K562 (cell line): Measurements from ENCODE around the gene FARP1. TPM values are rescaled to one million over a fixed set of nuclear protein-coding genes. Genes with fewer than 3 reads are reported as not detected.

Experiments used
- ATF3 ChIP-seq, 2 experiments: fragments of 450-650 bp in 1 of 2; sonication (generic) in 1 of 2; formaldehyde crosslinking in 1 of 2; IDR thresholded peaks in 1 of 2; conservative IDR thresholded peaks in 1 of 2; 2 replicates each; pipeline versions ENCODE4 v1.6.1 to v1.8.1; 2016 to 2023; ENCODE audit warnings: mild to moderate bottlenecking in 2 of 2, moderate library complexity in 2 of 2, inconsistent platforms in 1 of 2, missing genetic modification reagents in 1 of 2
- DEAF1 ChIP-seq: fragments of 450-650 bp; formaldehyde crosslinking; IDR thresholded peaks from 2 replicates; pipeline ENCODE4 v1.4.0; 2020; ENCODE audit warnings: mild to moderate bottlenecking, moderate library complexity
- EP400 ChIP-seq: fragments of 450-650 bp; IDR thresholded peaks from 2 replicates; pipeline ENCODE4 v1.6.1; 2017; ENCODE audit warnings: antibody characterized with exemption, mild to moderate bottlenecking, moderate library complexity
- MNT ChIP-seq, 2 experiments: fragments of 450-650 bp; conservative IDR thresholded peaks; 2 replicates each; pipeline ENCODE4 v1.6.1; 2017; ENCODE audit warnings: mild to moderate bottlenecking in 2 of 2, moderate library complexity in 2 of 2
- OTX1 ChIP-seq: fragments of 450-650 bp; formaldehyde crosslinking; IDR thresholded peaks from 2 replicates; pipeline ENCODE4 v1.4.0; 2022; ENCODE audit warnings: mild to moderate bottlenecking
- PRDM10 ChIP-seq: fragments of 450-650 bp; IDR thresholded peaks from 2 replicates; pipeline ENCODE4 v1.6.1; 2018; ENCODE audit not compliant: partially characterized antibody
- PTTG1 ChIP-seq: fragments of 450-650 bp; IDR thresholded peaks from 2 replicates; pipeline ENCODE4 v1.6.1; 2016; ENCODE audit warnings: low read depth, mild to moderate bottlenecking, missing genetic modification characterization, missing compliant biosample characterization
- SP1 ChIP-seq: sonication (generic); formaldehyde crosslinking; IDR thresholded peaks from 2 replicates; pipeline ENCODE4 v1.8.1; 2022; ENCODE audit warnings: mild to moderate bottlenecking, missing genetic modification reagents
- SRSF7 ChIP-seq: fragments of 200-400 bp; formaldehyde crosslinking; optimal IDR thresholded peaks from 2 replicates; pipeline ENCODE3; 2017; ENCODE audit warnings: mild to moderate bottlenecking, low read depth, low read length
- XRCC4 ChIP-seq: IDR thresholded peaks from one replicate; pipeline ENCODE4 v1.6.1; 2011; ENCODE audit not compliant: insufficient read depth, insufficient read length; ENCODE audit errors: extremely low read depth
- ZNF121 ChIP-seq: sonication (generic); formaldehyde crosslinking; conservative IDR thresholded peaks from 2 replicates; pipeline ENCODE4 v1.8.0; 2022; ENCODE audit warnings: missing genetic modification reagents
- ZNF239 ChIP-seq: fragments of 250-450 bp; sonication (Bioruptor Pico); IDR thresholded peaks from 2 replicates; pipeline ENCODE4 v1.4.0; 2020; ENCODE audit warnings: mild to moderate bottlenecking
- ZNF277 ChIP-seq: fragments of 250-450 bp; sonication (Bioruptor Pico); IDR thresholded peaks from 2 replicates; pipeline ENCODE4 v1.8.0; 2022; ENCODE audit warnings: inconsistent platforms, mild to moderate bottlenecking, moderate library complexity, borderline replicate concordance
- polyA plus RNA-seq, 8 experiments: library from polyadenylated mRNA; depleted of rRNA in 4 of 8; stranded (reverse) in 5 of 8; unstranded in 3 of 8; fragments of >200 nt; fragmentation: Nextera tagmentation in 2 of 8; fragmentation: Illumina TruSeq in 1 of 8; extraction: Ambion mirVana in 2 of 8; extraction: Trizol in 1 of 8; gene quantifications; 2 replicates each; pipeline versions ENCODE4 v1.2.1 to v1.2.3, GENCODE V29; 2011 to 2014; ENCODE audit warnings: inconsistent platforms in 1 of 8, missing spikeins in 1 of 8
- total RNA-seq, 7 experiments: library from RNA; depleted of rRNA in 6 of 7; stranded (reverse); fragments of >200 nt in 6 of 7; fragmentation: Illumina TruSeq in 2 of 7; extraction: Trizol in 2 of 7; gene quantifications; 2 replicates each; pipeline versions ENCODE4 v1.2.1 to v1.2.3, GENCODE V29; 2011 to 2021; ENCODE audit warnings: low replicate concordance in 1 of 7
- TF ChIP-seq, protein P1 (sequence below): sonication (generic); formaldehyde crosslinking; IDR thresholded peaks from 2 replicates; pipeline ENCODE4 v1.8.0; 2022; ENCODE audit warnings: mild to moderate bottlenecking, low read depth, missing genetic modification reagents

Gene FARP1
- total and polyA plus RNA-seq, 9 of the 15 experiments (the other 6 are each of a cell fraction or from before 2014, with no cell fraction given), result 0.03 to 0.29 (median 0.05) TPM; not detected in 3

- TF ChIP-seq ATF3 (IDR thresholded peaks at IDR 0.05) (peak; percentile 71), ATF3 (CRISPR knock-in tag; conservative IDR thresholded peaks at IDR 0.05) (no peak), MNT (conservative IDR thresholded peaks at IDR 0.05) (peak in 1 of 2 experiments; percentile 69; a peak in 1 of 4 replicates), EP400 (0 out of 2 replicates have a peak, but pooled peaks have one; percentile 31), OTX1 (CRISPR knock-in tag) (no peak), ZNF239 (no peak), PRDM10 (no peak), ZNF277 (CRISPR knock-in tag) (no peak), DEAF1 (CRISPR knock-in tag) (no peak), XRCC4 (no peak), SRSF7 (no peak), PTTG1 (tag) (no peak), SP1 (CRISPR knock-in tag) (no peak), ZNF121 (CRISPR knock-in tag) (no peak)
- TF ChIP-seq, protein P1, sequence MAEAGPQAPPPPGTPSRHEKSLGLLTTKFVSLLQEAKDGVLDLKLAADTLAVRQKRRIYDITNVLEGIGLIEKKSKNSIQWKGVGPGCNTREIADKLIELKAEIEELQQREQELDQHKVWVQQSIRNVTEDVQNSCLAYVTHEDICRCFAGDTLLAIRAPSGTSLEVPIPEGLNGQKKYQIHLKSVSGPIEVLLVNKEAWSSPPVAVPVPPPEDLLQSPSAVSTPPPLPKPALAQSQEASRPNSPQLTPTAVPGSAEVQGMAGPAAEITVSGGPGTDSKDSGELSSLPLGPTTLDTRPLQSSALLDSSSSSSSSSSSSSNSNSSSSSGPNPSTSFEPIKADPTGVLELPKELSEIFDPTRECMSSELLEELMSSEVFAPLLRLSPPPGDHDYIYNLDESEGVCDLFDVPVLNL (CRISPR knock-in tag), result no peak
These were observed 338.3 kb downstream of the FARP1 start (continued) for GRCh38 chr13:98480915-98481877.
